HepG2 (cell line): ENCODE data around the gene ORC1. TPM values are rescaled to one million over a fixed set of nuclear protein-coding genes. Genes with fewer than 3 reads are reported as not detected.

Experiments used
- AGO1 ChIP-seq: fragments of 200-400 bp; formaldehyde crosslinking; IDR thresholded peaks from 2 replicates; pipeline ENCODE4 v1.6.1; 2017; ENCODE audit warnings: mild to moderate bottlenecking, low read depth, low read length, moderate library complexity; ENCODE audit not compliant: poor library complexity, severe bottlenecking
- ARHGAP35 ChIP-seq: sonication (generic); formaldehyde crosslinking; IDR thresholded peaks from 2 replicates; pipeline ENCODE4 v1.9.0; 2022; ENCODE audit warnings: mild to moderate bottlenecking, inconsistent platforms, moderate library complexity, missing genetic modification reagents, borderline replicate concordance
- ARNT ChIP-seq: fragments of 450-650 bp; IDR thresholded peaks from 2 replicates; pipeline ENCODE4 v1.6.1; 2017
- ASH2L ChIP-seq: fragments of 300-600, 200-600 bp; sonication (generic); IDR thresholded peaks from 2 replicates; pipeline ENCODE4 v1.7.0; 2017; ENCODE audit warnings: low read depth, mild to moderate bottlenecking, moderate library complexity, mixed read lengths, low read length; ENCODE audit not compliant: insufficient read length
- ATF1 ChIP-seq: IDR thresholded peaks from 2 replicates; pipeline ENCODE4 v1.6.1; 2016; ENCODE audit warnings: mild to moderate bottlenecking, control low read depth
- ISX ChIP-seq: sonication (generic); formaldehyde crosslinking; conservative IDR thresholded peaks from 2 replicates; pipeline ENCODE4 v1.5.0; 2020; ENCODE audit warnings: missing genetic modification reagents
- KDM2A ChIP-seq: sonication (generic); formaldehyde crosslinking; IDR thresholded peaks from 2 replicates; pipeline ENCODE4 v1.4.0; 2020; ENCODE audit warnings: low read depth, missing genetic modification reagents, borderline replicate concordance
- MAFF ChIP-seq: IDR thresholded peaks from 2 replicates; pipeline ENCODE4 v1.6.1; 2011; ENCODE audit warnings: low read depth, low read length, improper control_type of control experiment
- SOX13 ChIP-seq, 3 experiments: fragments of 450-650 bp in 1 of 3; sonication (generic) in 1 of 3; formaldehyde crosslinking in 1 of 3; IDR thresholded peaks in 2 of 3; conservative IDR thresholded peaks in 1 of 3; 2 replicates each; pipeline versions ENCODE4 v1.5.0 to v1.6.1; 2016 to 2020; ENCODE audit warnings: antibody characterized with exemption in 1 of 3, mild to moderate bottlenecking in 1 of 3, missing compliant biosample characterization in 1 of 3, missing genetic modification reagents in 1 of 3, moderate library complexity in 1 of 3
- SRSF1 ChIP-seq: fragments of 200-400 bp; formaldehyde crosslinking; optimal IDR thresholded peaks from 2 replicates; pipeline ENCODE3; 2017; ENCODE audit warnings: mild to moderate bottlenecking, low read depth, low read length, moderate library complexity
- ZFP1 ChIP-seq: IDR thresholded peaks from 2 replicates; pipeline ENCODE4 v1.6.1; 2016
- ZNF274 ChIP-seq: sonication (generic); formaldehyde crosslinking; IDR thresholded peaks from 2 replicates; pipeline ENCODE4 v1.5.1; 2020; ENCODE audit warnings: mild to moderate bottlenecking, missing genetic modification reagents
- ZNF33A ChIP-seq: sonication (generic); formaldehyde crosslinking; IDR thresholded peaks from 2 replicates; pipeline ENCODE4 v1.5.1; 2020; ENCODE audit warnings: missing genetic modification reagents, mild to moderate bottlenecking, moderate library complexity, borderline replicate concordance
- ZNF572 ChIP-seq: sonication (generic); formaldehyde crosslinking; IDR thresholded peaks from 2 replicates; pipeline ENCODE4 v1.5.1; 2020; ENCODE audit warnings: mild to moderate bottlenecking, missing genetic modification reagents
- ZNF660 ChIP-seq: sonication (generic); formaldehyde crosslinking; IDR thresholded peaks from 2 replicates; pipeline ENCODE4 v1.5.1; 2020; ENCODE audit warnings: mild to moderate bottlenecking, low read depth, missing genetic modification reagents, borderline replicate concordance
- ZNF737 ChIP-seq: sonication (generic); formaldehyde crosslinking; IDR thresholded peaks from 2 replicates; pipeline ENCODE4 v1.5.0; 2020; ENCODE audit warnings: missing genetic modification reagents, mild to moderate bottlenecking, borderline replicate concordance
- polyA plus RNA-seq, 8 experiments: library from polyadenylated mRNA; depleted of rRNA in 3 of 8; stranded (reverse) in 7 of 8; unstranded in 1 of 8; fragments of >200 nt; fragmentation: Illumina TruSeq in 4 of 8; extraction: Trizol in 4 of 8; gene quantifications; 2 replicates each; pipeline versions ENCODE4 v1.2.1 to v1.2.3, GENCODE V29; 2011 to 2016; ENCODE audit warnings: low read depth in 4 of 8, missing spikeins in 1 of 8, mixed read lengths in 1 of 8; ENCODE audit not compliant: insufficient read depth in 1 of 8
- total RNA-seq, 5 experiments: library from RNA; depleted of rRNA; stranded (reverse); fragments of >200 nt; fragmentation: Illumina TruSeq; extraction: Trizol; gene quantifications; 2 replicates each; pipeline ENCODE4 v1.2.3, GENCODE V29; 2016; ENCODE audit warnings: low read depth in 1 of 5
- TF ChIP-seq, protein P1 (sequence below): fragments of 450-650 bp; IDR thresholded peaks from 2 replicates; pipeline ENCODE4 v1.6.1; 2017; ENCODE audit warnings: mild to moderate bottlenecking
- TF ChIP-seq, protein P2 (sequence below): sonication (generic); IDR thresholded peaks from 2 replicates; pipeline ENCODE4 v1.6.1; 2016; ENCODE audit warnings: low read depth, borderline replicate concordance
- TF ChIP-seq, protein P3 (sequence below): sonication (generic); formaldehyde crosslinking; IDR thresholded peaks from 2 replicates; pipeline ENCODE4 v1.4.0; 2020; ENCODE audit warnings: mild to moderate bottlenecking, missing genetic modification reagents
- TF ChIP-seq, protein P4 (sequence below): sonication (generic); formaldehyde crosslinking; IDR thresholded peaks from 2 replicates; pipeline ENCODE4 v1.5.1; 2020; ENCODE audit warnings: mild to moderate bottlenecking, missing genetic modification reagents, borderline replicate concordance

ORC1 gene
- total and polyA plus RNA-seq, 2 of the 13 experiments (the other 11 are each of a cell fraction or from before 2014, with no cell fraction given), result 7.0 to 23.5 TPM

DNA sequence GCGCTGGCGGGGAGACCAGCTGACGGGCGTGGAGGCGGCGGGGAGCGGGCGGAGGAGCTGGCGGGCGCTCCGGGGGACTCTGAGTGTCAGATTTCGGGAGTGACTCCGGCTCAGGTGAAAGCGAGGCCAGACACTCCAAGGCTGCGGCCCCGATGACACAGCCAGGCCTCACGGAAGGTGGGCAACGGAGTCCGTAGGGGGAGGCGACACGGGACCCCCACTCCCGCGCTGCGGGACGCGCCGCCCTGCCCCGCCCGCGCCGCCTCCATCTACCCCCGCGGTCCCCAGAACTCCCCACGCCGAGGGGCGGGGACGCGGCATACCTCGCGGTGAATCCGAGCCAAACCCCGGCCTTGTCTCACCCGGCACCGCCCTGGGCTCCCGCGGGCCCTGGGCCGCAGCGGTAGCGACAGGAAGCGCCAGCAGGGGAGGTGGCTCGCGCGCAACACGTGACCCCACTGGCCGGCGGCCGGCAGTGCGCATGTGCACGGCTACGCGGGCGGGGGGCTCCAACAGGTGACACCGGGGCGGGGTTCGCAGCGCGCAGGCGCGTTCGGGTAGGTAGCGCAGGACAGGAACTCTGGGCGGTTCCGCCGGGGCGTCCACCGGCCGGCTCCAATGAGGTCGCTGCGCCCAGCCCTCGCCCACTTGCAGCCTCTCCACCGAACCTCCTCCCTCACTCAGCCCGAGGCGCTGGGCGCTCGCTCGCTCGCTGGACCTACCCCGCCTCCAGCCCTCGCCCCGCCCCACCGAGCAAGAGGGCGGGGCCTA, 38.3 kb downstream of the ORC1 start, which contains the start of gene CC2D1B (continued):
- TF ChIP-seq, protein P1, sequence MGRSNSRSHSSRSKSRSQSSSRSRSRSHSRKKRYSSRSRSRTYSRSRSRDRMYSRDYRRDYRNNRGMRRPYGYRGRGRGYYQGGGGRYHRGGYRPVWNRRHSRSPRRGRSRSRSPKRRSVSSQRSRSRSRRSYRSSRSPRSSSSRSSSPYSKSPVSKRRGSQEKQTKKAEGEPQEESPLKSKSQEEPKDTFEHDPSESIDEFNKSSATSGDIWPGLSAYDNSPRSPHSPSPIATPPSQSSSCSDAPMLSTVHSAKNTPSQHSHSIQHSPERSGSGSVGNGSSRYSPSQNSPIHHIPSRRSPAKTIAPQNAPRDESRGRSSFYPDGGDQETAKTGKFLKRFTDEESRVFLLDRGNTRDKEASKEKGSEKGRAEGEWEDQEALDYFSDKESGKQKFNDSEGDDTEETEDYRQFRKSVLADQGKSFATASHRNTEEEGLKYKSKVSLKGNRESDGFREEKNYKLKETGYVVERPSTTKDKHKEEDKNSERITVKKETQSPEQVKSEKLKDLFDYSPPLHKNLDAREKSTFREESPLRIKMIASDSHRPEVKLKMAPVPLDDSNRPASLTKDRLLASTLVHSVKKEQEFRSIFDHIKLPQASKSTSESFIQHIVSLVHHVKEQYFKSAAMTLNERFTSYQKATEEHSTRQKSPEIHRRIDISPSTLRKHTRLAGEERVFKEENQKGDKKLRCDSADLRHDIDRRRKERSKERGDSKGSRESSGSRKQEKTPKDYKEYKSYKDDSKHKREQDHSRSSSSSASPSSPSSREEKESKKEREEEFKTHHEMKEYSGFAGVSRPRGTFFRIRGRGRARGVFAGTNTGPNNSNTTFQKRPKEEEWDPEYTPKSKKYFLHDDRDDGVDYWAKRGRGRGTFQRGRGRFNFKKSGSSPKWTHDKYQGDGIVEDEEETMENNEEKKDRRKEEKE, result no peak
- peak; percentile 86 for TF ChIP-seq KDM2A (CRISPR knock-in tag)
- peak; percentile 60; the same call in 1 of the 2 replicates for TF ChIP-seq ZNF274
- TF ChIP-seq ZNF33A (CRISPR knock-in tag), result no peak
- TF ChIP-seq ARNT, result no peak
- peak; percentile 46 for TF ChIP-seq SRSF1
- TF ChIP-seq ZFP1 (CRISPR knock-in tag), result no peak
- TF ChIP-seq AGO1, result no peak
- TF ChIP-seq, protein P2, sequence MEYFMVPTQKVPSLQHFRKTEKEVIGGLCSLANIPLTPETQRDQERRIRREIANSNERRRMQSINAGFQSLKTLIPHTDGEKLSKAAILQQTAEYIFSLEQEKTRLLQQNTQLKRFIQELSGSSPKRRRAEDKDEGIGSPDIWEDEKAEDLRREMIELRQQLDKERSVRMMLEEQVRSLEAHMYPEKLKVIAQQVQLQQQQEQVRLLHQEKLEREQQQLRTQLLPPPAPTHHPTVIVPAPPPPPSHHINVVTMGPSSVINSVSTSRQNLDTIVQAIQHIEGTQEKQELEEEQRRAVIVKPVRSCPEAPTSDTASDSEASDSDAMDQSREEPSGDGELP, result peak; percentile 89; the same call in 1 of the 2 replicates
- TF ChIP-seq ZNF660 (CRISPR knock-in tag), result no peak
- TF ChIP-seq ATF1, result no peak
- TF ChIP-seq, protein P3, sequence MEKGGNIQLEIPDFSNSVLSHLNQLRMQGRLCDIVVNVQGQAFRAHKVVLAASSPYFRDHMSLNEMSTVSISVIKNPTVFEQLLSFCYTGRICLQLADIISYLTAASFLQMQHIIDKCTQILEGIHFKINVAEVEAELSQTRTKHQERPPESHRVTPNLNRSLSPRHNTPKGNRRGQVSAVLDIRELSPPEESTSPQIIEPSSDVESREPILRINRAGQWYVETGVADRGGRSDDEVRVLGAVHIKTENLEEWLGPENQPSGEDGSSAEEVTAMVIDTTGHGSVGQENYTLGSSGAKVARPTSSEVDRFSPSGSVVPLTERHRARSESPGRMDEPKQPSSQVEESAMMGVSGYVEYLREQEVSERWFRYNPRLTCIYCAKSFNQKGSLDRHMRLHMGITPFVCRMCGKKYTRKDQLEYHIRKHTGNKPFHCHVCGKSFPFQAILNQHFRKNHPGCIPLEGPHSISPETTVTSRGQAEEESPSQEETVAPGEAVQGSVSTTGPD (CRISPR knock-in tag), result no peak
- no peak; the same call in 1 of the 2 replicates for TF ChIP-seq ISX (CRISPR knock-in tag)
- TF ChIP-seq MAFF, result no peak
- no peak; the same call in 1 of the 2 replicates for TF ChIP-seq SOX13 (IDR thresholded peaks at IDR 0.05)
- TF ChIP-seq SOX13 (CRISPR knock-in tag; conservative IDR thresholded peaks at IDR 0.05 in 1 of 2, IDR thresholded peaks at IDR 0.05 in 1 of 2), result no peak; a peak in 1 of 4 replicates
- TF ChIP-seq, protein P4, sequence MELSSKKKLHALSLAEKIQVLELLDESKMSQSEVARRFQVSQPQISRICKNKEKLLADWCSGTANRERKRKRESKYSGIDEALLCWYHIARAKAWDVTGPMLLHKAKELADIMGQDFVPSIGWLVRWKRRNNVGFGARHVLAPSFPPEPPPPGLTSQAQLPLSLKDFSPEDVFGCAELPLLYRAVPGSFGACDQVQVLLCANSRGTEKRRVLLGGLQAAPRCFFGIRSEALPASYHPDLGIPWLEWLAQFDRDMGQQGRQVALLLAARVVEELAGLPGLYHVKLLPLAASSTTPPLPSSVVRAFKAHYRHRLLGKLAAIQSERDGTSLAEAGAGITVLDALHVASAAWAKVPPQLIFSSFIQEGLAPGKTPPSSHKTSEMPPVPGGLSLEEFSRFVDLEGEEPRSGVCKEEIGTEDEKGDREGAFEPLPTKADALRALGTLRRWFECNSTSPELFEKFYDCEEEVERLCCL, result no peak
- TF ChIP-seq ZNF737, result no peak
- TF ChIP-seq ARHGAP35 (CRISPR knock-in tag), result 0 out of 2 replicates have a peak, but pooled peaks have one; percentile 40
- no peak for TF ChIP-seq ZNF572 (CRISPR knock-in tag)
- TF ChIP-seq ASH2L, result peak; percentile 63
